Endothelial cell of umbilical vein (primary cell): Measurements from ENCODE around the gene SVEP1.

Source experiments
- FOS ChIP-seq: IDR thresholded peaks from 2 replicates; pipeline ENCODE4 v1.6.1; 2011; ENCODE audit warnings: mild to moderate bottlenecking, low read length, moderate library complexity, borderline replicate concordance; ENCODE audit not compliant: insufficient read depth
- TF ChIP-seq, protein P1 (sequence below), 2 donors: IDR thresholded peaks; 1 replicate in 1 of 2; 2 replicates in 1 of 2; pipeline ENCODE4 v1.5.1; 2011; ENCODE audit warnings: low read length in 2 of 2, mild to moderate bottlenecking in 2 of 2, moderate library complexity in 2 of 2, control low read depth in 1 of 2, inconsistent platforms in 1 of 2, low read depth in 1 of 2; ENCODE audit not compliant: insufficient read depth in 1 of 2; ENCODE audit errors: extremely low read depth in 1 of 2

DNA sequence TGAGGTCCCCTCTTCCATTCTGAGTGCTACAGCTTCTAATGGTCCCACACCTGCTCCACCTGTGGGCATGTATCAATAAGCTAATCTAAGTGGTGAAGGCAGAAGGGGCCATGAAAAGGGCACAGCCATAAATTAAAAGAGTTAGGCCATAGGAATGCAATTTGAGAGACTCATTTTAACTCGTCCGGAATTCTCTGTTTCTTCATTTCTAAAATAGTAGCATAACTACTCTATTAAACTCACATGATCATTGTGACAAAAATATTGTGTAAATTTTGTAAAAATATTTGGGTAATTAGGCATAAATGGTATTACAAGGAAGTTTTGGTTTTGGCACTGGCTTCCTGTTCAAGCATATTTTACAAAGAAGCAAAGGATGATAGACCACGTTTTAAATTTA lies 138.7 kb downstream of the SVEP1 start:
- TF ChIP-seq, protein P1, sequence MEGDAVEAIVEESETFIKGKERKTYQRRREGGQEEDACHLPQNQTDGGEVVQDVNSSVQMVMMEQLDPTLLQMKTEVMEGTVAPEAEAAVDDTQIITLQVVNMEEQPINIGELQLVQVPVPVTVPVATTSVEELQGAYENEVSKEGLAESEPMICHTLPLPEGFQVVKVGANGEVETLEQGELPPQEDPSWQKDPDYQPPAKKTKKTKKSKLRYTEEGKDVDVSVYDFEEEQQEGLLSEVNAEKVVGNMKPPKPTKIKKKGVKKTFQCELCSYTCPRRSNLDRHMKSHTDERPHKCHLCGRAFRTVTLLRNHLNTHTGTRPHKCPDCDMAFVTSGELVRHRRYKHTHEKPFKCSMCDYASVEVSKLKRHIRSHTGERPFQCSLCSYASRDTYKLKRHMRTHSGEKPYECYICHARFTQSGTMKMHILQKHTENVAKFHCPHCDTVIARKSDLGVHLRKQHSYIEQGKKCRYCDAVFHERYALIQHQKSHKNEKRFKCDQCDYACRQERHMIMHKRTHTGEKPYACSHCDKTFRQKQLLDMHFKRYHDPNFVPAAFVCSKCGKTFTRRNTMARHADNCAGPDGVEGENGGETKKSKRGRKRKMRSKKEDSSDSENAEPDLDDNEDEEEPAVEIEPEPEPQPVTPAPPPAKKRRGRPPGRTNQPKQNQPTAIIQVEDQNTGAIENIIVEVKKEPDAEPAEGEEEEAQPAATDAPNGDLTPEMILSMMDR (IDR thresholded peaks at IDR 0.05; ENCODE audit: extremely low read depth in 1 of 2, insufficient read depth in 1 of 2, low read depth in 1 of 2, low read length in 2 of 2): no peak
- TF ChIP-seq FOS: no peak
